SK-N-SH treated with all-trans-retinoic acid at 6 μM for 48 hours (cell line): ENCODE measurements around the gene NT5C3B.

Experiments
- ARNTL ChIP-seq: fragments of 450-650 bp; formaldehyde crosslinking; IDR thresholded peaks from 2 replicates; pipeline ENCODE4 v1.5.0; 2020; ENCODE audit warnings: low read depth, mild to moderate bottlenecking, moderate library complexity, borderline replicate concordance
- ESRRG ChIP-seq: fragments of 250-450 bp; sonication (Bioruptor Pico); IDR thresholded peaks from 2 replicates; pipeline ENCODE4 v1.6.1; 2021; ENCODE audit warnings: mild to moderate bottlenecking
- GLIS3 ChIP-seq: fragments of 250-450 bp; sonication (Bioruptor Pico); IDR thresholded peaks from 2 replicates; pipeline ENCODE4 v1.5.0; 2020; ENCODE audit warnings: mild to moderate bottlenecking, moderate library complexity
- ZFP3 ChIP-seq: fragments of 250-450 bp; sonication (Bioruptor Pico); IDR thresholded peaks from 2 replicates; pipeline ENCODE4 v1.5.0; 2020; ENCODE audit warnings: mild to moderate bottlenecking, moderate library complexity
- ZFP30 ChIP-seq: fragments of 450-650 bp; formaldehyde crosslinking; IDR thresholded peaks from 2 replicates; pipeline ENCODE4 v1.5.0; 2022; ENCODE audit warnings: mild to moderate bottlenecking, moderate library complexity
- ZNF70 ChIP-seq: fragments of 450-650 bp; formaldehyde crosslinking; IDR thresholded peaks from 2 replicates; pipeline ENCODE4 v1.5.0; 2020; ENCODE audit warnings: mild to moderate bottlenecking, moderate library complexity

GRCh38 chr17:41835800-41836549 is at the start of gene NT5C3B:
- TF ChIP-seq ESRRG (CRISPR knock-in tag) (no peak), ZNF70 (CRISPR knock-in tag) (no peak), ZFP3 (CRISPR knock-in tag) (no peak), ZFP30 (CRISPR knock-in tag) (no peak), GLIS3 (CRISPR knock-in tag) (no peak), ARNTL (no peak)
